KOPT-K1 (cell line): ENCODE results near the gene PPP2R5C.
"Not testable (repeated sequence)": the region's sequence is repeated elsewhere in the genome, so short reads cannot be mapped to it uniquely, and the experiment has no call there.

Source experiments
- H3K27ac ChIP-seq: fragments of 200-600 bp; sonication (generic); 2 replicates; pipeline ENCODE4 v1.5.1; 2016; ENCODE audit warnings: antibody characterized with exemption, mild to moderate bottlenecking, low read depth, low read length; ENCODE audit not compliant: poor library complexity, severe bottlenecking
- H3K36me3 ChIP-seq: fragments of 200-600 bp; sonication (generic); 2 replicates; pipeline ENCODE4 v1.5.1; 2017; ENCODE audit warnings: antibody characterized with exemption, mild to moderate bottlenecking, low read length, moderate library complexity; ENCODE audit not compliant: insufficient read depth
- H3K9me3 ChIP-seq: fragments of 200-600 bp; sonication (generic); 2 replicates; pipeline ENCODE4 v1.5.1; 2017; ENCODE audit warnings: antibody characterized with exemption, low read length, mild to moderate bottlenecking; ENCODE audit not compliant: insufficient read depth, poor library complexity, severe bottlenecking

The PPP2R5C gene

DNA sequence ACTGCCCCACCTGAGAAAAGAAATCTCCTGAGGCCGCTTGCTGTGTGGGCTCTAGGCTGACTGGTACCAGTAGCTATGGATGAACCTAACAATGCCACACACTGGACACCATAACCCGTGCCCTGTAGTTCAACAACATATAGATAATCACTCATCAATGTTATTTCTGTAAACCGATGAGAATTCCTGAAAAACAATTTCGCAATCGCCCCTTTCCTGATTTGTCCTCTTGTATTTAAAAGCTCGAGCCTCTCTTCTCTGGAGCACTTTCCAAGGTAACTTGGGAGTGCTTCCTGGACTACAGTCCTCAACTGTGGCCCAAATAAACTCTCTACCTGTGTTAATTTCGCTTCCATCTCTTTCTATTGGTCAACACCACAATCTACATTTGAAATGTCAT is 26.1 kb upstream of the PPP2R5C start:
- Histone ChIP-seq H3K27ac (no peak overlapping the region), H3K9me3 (peaks cover 15% of the 10 kb centered on the region), H3K36me3 (no peaks in the 10 kb centered on the region)

DNA sequence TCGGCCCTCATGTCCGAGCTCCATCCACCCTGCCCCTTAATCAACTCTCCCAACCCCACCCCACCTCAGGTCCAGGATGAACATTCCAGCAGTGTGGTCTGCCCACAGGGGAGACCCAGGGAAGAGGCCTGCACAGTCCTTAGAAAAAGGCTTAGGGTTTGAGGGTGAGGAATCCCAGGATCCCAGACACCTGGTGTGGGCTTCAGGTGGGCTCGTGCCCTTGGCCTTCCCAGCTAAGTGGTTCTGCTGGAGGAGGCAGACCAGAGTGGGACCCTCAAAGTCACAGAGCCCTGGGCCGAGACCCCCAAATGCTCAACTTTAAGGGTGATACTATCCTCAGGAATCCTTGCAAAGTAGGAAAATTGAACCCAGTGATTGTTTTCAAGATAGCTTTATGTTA is 25.4 kb upstream of the PPP2R5C start:
- Histone ChIP-seq H3K36me3 (no peaks in the 10 kb centered on the region), H3K9me3 (peaks cover 22% of the 10 kb centered on the region), H3K27ac (no peak overlapping the region)

DNA sequence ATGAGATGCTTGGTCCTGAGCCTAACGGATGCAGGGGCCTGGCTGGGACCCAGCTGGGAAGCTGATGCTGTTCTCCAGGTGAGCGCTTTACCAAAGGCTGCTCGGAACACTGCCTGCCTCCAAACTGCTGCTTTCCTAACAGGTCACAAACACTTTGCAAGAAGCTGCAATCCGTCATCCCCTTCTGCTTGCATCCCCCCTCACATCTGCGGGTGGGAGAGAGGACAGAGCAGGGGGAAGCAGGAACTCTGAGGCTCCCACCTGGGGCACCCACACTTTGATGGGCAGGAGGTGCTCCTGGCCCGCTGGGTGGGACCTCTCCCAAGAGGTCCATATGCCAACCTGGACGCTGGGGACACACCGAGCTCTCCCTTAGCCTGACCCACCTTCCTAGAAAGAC is 24.9 kb upstream of the PPP2R5C start:
- Histone ChIP-seq H3K36me3 (no peaks in the 10 kb centered on the region), H3K9me3 (peaks cover 27% of the 10 kb centered on the region), H3K27ac (no peak overlapping the region)

DNA sequence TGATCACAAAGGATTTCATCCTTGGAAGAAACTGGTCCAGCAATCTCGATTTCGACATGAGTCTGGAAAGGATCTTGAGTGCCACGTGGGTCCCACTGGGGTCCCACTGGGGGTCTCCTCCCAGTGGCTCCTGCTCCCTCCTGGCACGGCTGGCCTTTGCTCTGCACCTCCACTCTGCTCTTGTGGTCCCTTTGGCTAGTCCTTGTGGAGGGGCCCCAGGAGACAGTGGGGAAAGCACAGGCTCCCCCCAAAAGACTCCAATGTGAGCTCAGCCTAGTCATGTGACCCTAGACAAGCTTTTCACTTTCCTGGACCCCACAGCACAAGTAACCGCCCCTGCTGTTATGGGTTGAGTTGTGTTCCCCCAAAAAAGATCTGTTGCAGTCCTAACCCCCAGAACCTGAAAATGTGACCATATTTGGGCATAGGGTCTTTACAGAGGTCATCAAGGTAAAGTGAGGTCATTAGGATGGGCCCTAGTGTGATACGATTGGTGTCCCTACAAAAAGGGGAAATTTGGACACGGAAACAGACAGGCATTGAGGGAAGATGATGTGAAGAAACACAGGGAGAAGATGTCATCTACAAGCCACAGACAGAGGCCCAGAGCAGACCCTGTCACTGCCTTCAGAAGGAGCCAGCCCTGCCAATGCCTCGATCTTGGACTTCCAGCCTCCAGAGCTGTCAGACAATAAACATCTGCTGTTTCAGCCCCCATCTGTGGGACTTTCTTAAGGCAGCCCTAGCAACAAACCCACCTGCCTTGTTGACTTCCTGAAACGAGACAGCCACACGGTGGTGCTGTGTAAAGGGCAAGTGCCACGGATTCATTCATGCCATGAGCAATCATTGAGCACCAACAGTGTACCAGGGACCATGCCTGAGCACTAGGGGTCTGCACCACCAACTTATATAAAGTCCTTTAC is 23.8 kb upstream of the PPP2R5C start:
- Histone ChIP-seq H3K36me3 (no peaks in the 10 kb centered on the region), H3K27ac (no peak overlapping the region)

DNA sequence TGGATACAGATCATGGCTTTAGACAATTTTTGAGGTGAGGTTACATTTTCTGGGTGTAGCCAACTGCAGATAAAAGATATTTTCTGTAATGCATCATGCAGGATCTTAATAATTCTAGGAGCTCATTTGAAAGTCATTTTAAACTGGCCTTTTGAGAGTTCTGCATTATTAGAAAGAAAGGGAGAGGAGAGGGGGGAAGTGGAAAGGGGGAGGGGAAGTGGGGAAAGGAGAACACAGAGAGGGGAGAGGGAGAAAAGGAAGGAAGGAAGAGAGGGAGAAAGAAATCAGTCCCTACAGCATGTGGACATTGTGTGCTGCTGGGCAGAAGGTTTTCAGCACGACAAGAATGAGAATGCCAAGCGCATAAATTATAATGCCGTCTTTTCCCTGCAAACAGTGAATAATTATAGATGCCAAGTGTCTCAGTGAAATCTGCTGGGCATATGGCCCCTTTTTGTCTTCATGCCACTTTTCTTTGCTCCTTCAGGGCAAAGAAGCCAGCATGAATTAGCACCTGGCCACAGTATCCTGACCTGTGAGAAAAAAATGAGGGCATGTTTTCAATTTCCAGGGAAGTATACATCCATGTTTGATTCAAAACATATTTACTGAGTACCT is 22.7 kb upstream of the PPP2R5C start:
- no peaks in the 10 kb centered on the region for H3K36me3 ChIP-seq
- peaks cover 41% of the 10 kb centered on the region for H3K9me3 ChIP-seq

More for the DNA sequence above, 23.8 kb upstream of the PPP2R5C start:
- H3K9me3 ChIP-seq: peaks cover 38% of the 10 kb centered on the region

DNA sequence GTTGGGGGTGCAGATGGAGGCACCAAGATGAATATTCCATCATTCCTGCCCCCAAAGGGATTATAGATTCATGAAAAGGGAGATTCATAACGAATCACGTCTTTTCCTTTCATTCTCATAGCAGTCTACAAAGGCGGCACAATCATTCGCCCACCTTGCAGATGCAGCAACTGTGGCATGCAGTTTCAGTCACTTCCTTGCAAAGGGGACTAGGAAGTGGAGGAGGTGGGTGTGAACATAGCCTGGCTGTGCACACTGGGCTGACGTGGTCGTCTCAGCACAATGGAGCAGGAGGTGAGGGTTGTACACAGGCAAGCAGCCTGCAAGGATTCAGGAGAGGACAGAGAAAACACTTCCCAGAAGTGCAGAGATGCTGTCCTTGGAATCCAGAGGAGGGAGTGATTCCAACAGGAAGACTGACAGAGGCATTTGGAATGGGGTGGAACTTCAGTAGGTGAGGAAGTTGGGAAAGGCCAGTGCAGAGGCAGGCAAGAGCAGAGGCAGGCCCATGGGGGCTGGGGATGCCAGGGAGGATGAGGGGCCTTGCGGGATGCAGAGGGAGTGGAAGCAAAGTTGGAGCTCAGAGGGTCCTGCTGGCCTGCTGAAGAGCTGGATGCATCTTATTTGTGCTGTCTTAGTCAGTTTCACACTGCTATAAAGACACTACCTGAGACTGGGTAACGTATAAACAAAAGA is 21.9 kb upstream of the PPP2R5C start:
- Histone ChIP-seq H3K27ac (no peak overlapping the region), H3K36me3 (no peaks in the 10 kb centered on the region), H3K9me3 (peaks cover 41% of the 10 kb centered on the region)

More for the DNA sequence above, 22.7 kb upstream of the PPP2R5C start:
- no peak overlapping the region for H3K27ac ChIP-seq

DNA sequence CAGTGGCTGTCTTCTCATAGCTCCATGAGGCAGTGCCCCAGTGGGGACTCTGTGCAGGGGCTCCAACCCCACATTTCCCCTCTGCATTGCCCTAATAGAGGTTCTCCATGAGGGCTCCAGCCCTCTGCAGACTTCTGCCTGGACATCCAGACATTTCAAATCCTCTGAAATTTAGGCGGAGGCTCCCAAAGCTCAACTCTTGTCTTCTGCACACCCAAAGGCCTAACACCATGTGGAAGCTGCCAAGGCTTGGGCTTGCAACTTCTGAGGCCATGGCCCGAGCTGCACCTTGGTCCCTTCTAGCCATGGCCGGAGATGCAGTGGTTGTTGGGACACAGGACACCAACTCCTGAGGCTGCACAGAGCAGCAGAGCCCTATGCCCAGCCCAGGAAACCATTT is 20.5 kb upstream of the PPP2R5C start:
- Histone ChIP-seq H3K9me3 (peaks cover 41% of the 10 kb centered on the region), H3K27ac (no peak overlapping the region), H3K36me3 (no peaks in the 10 kb centered on the region)

DNA sequence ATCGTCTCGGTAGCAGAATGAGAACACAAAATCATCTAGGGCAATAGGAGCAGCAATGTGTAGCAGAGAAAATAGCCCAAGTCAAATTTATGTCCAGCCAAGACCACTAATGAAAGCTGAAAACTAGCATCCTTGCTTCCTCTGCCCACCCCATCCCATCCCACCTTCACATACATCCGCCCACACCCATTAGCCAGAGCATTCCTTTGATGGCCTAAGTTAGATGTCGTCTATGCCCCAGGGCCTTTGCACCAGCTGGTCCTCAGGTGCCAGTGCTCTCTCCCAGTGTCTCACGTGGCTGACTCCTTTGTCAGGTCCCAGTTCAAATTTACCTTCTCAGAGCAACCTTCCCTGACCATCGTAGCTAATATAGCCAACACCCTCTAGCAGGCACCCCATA is 17.8 kb upstream of the PPP2R5C start:
- Histone ChIP-seq H3K36me3 (no peaks in the 10 kb centered on the region), H3K9me3 (peaks cover 41% of the 10 kb centered on the region)

DNA sequence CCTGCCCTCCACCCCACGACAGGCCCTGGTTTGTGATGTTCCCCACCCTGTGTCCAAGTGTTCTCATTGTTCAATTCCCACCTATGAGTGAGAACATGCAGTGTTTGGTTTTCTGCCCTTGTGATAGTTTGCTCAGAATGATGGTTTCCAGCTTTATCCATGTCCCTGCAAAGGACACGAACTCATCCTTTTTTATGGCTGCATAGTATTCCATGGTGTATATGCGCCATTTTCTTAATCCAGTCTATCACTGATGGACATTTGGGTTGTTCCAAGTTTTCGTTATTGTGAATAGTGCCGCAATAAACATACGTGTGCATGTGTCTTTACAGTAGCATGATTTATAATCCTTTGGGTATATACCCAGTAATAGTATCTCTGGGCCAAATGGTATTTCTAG is 17.1 kb upstream of the PPP2R5C start:
- H3K36me3 ChIP-seq, H3K27ac ChIP-seq: not testable (repeated sequence)
- H3K9me3 ChIP-seq: peaks cover 37% of the 10 kb centered on the region

More for the DNA sequence above, 17.8 kb upstream of the PPP2R5C start:
- no peak overlapping the region for H3K27ac ChIP-seq

DNA sequence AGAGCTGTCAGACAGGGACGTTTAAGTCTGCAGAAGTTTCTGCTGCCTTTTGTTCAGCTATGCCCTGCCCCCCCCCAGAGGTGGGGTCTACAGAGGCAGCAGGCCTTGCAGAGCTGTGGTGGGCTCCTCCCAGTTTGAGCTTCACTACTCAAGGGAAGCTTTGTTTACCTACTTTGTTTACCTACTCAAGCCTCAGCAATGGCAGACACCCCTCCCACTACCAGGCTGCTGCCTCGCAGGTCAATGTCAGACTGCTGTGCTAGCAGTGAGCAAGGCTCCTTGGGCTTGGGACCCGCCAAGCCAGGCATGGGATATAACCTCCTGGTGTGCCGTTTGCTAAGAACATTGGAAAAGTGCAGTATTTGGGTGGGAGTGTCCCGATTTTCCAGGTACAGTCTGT is 11.8 kb upstream of the PPP2R5C start:
- H3K9me3 ChIP-seq, H3K36me3 ChIP-seq, H3K27ac ChIP-seq: not testable (repeated sequence)

DNA sequence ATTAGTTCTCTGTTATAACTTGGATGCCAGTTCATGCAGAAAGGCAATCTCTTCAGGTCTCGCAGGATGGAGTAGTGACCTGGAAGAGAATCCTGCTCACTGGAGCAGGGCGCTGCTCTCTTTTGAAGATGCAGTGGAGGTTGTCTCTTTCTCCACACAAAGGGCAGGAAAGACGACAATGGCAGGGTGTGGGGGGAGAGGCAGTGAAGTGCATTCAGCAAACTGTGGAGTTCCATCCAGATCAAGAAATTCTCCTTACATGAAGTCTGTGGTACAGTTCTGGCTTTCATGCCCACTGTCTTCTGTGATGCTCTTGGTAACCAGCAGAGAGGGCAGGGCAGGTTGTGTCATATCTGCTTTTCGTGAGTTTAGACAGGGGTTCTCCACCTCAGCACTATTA is 6.6 kb upstream of the PPP2R5C start:
- Histone ChIP-seq H3K9me3 (no peaks in the 10 kb centered on the region), H3K36me3 (no peaks in the 10 kb centered on the region), H3K27ac (no peak overlapping the region)

DNA sequence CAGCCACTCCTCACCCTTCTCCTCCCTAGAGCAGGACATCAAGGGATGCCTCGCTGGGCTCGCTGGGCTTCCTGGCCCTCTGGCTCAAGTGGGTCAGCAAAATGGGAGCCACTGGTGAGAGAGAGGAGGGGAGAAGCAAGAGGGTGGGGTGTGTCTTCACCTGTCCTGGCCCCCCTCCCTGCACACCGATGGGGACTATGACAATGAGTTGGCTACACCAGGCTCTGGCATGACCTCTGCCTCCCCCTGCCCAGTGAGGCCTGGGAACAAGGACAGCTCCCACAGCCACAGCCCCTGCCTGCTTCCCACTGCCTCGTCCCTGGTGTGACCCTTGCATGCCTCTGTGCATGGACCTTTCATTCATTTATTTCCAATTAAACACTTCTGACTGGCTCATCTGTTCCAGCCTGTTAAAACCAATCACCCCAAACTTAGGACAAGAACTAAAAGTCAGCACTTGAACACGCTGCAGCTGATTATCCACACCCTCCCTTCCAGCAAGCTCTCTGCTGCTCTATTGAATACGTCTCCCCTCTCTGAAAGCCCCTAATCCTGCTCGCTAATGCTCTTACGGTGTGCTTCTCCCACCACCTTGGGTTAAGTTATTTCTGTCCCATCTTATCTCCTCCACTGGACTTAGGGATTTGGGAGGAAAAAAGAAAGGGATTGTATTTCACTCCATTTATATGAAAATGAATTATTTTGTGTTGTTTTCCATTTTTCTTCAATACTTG is 5.8 kb upstream of the PPP2R5C start:
- Histone ChIP-seq H3K9me3 (no peaks in the 10 kb centered on the region), H3K36me3 (no peaks in the 10 kb centered on the region), H3K27ac (no peak overlapping the region)

DNA sequence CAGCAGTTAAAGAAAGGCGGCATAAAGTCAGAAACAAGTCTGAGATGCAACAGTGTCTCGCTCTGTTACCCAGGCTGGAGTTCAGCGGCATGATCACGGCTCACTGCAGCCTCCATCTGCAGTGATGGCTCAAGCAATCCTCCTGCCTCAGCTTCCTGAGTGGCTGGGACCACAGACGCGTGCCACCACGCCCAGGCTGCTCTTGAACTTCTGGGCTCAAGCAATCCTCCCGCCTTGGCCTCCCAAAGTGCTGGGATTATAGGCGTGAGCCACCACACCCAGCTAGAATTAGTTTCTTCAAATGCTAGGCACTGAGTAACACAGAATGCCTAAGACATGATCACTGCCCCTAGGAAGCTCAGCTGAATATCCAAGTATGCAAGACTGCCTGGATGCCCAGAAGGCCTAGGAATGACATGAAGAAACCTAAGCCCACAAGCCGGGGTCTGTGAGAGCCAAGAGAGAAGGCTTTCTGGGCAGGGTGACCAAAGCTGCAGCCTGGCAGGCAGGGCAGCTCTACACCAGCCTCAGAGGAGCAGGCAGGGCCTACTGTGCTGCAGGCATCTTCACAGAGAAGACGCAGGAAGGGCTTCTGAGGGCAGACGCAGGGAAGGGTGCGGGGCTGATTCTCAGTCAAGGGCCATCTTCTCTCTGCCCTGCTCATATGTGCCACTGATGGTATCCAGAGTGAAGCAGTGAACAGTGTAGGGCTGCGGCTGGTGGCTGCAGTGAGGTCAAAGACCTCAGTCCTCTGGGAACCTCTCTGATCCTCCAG is 4.3 kb upstream of the PPP2R5C start:
- Histone ChIP-seq H3K36me3 (no peaks in the 10 kb centered on the region), H3K9me3 (no peaks in the 10 kb centered on the region), H3K27ac (no peak overlapping the region)

DNA sequence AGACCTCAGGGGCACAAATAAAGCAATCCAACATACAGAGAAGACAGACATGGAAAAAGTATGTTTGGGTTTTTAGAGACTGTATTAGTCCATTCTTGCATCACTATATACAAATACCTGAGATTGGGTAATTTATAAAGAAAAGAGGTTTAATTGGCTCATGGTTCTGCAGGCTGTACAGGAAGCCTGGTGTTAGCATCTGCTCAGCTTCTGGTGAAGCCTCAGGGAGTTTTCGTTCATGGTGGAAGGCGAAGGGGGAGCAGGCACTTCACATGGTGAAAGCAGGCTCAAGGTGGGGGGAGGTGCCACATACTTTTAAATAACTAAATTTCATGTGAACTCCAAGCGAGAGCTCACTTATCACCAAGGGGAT is 3.7 kb upstream of the PPP2R5C start:
- Histone ChIP-seq H3K27ac (no peak overlapping the region), H3K36me3 (no peaks in the 10 kb centered on the region), H3K9me3 (no peaks in the 10 kb centered on the region)
